OCI-LY3 (cell line): ENCODE results near the gene MEAK7.

Experiments
- H2AFZ ChIP-seq: fragments of 200-600, 300-600 bp; shearing (Covaris generic); 2 replicates; pipeline ENCODE4 v1.6.0; 2014; ENCODE audit warnings: antibody characterized with exemption, low read depth, low read length
- H3K27ac ChIP-seq: fragments of 200-600, 300-600 bp; sonication (generic); 2 replicates; pipeline ENCODE4 v1.5.1; 2014; ENCODE audit warnings: mild to moderate bottlenecking, low read length, moderate library complexity, mixed read lengths
- H3K27me3 ChIP-seq: fragments of 200-600, 300-600 bp; sonication (generic); 2 replicates; pipeline ENCODE4 v1.6.1; 2014; ENCODE audit warnings: low read depth, low read length, mixed read lengths
- H3K36me3 ChIP-seq: fragments of 200-600, 300-600 bp; sonication (generic); replicated peaks from 2 replicates; pipeline ENCODE3; 2014; ENCODE audit warnings: low read depth, low read length, mixed read lengths
- H3K4me1 ChIP-seq: fragments of 300-600, 200-600 bp; sonication (generic); 2 replicates; pipeline ENCODE4 v1.6.1; 2014; ENCODE audit warnings: low read length, mixed read lengths
- H3K4me2 ChIP-seq: fragments of 200-600, 300-600 bp; sonication (generic); 2 replicates; pipeline ENCODE4 v1.6.1; 2014; ENCODE audit warnings: low read length, mixed read lengths
- H3K4me3 ChIP-seq: fragments of 300-600, 200-600 bp; sonication (generic); 2 replicates; pipeline ENCODE4 v1.5.1; 2014; ENCODE audit warnings: antibody characterized with exemption, mild to moderate bottlenecking, low read length, moderate library complexity
- H3K79me2 ChIP-seq: fragments of 300-600, 200-600 bp; shearing (Covaris generic); 2 replicates; pipeline ENCODE4 v1.6.1; 2014; ENCODE audit warnings: mild to moderate bottlenecking, low read length, mixed read lengths
- H3K9ac ChIP-seq: fragments of 300-600, 200-600 bp; shearing (Covaris generic); 2 replicates; pipeline ENCODE4 v1.6.0; 2014; ENCODE audit warnings: mild to moderate bottlenecking, low read length, moderate library complexity
- H3K9me3 ChIP-seq: fragments of 200-600, 300-600 bp; shearing (Covaris generic); 2 replicates; pipeline ENCODE4 v1.6.1; 2014; ENCODE audit warnings: low read length, mixed read lengths; ENCODE audit not compliant: insufficient read depth
- H4K20me1 ChIP-seq: fragments of 200-600, 300-600 bp; sonication (generic); 2 replicates; pipeline ENCODE4 v1.6.1; 2016; ENCODE audit warnings: low read length, mixed read lengths; ENCODE audit not compliant: insufficient read depth
- CTCF ChIP-seq: fragments of 200-600, 300-600 bp; sonication (generic); IDR thresholded peaks from 2 replicates; pipeline ENCODE4 v1.5.1; 2014; ENCODE audit warnings: antibody characterized with exemption, low read length, low read depth
- EZH2phosphoT487 ChIP-seq: fragments of 200-600 bp; shearing (Covaris generic); IDR thresholded peaks from 2 replicates; pipeline ENCODE4 v1.6.1; 2018; ENCODE audit warnings: antibody characterized with exemption, mixed run types, low read depth

Gene MEAK7

GRCh38 chr16:84507011-84507982 lies 2.8 kb upstream of the MEAK7 start:
- Histone ChIP-seq H3K27ac (peak overlapping the region; percentile 76), H3K4me2 (peak overlapping the region; percentile 97)

GRCh38 chr16:84505249-84506187 lies 1.1 kb upstream of the MEAK7 start:
- H4K20me1 ChIP-seq: no peaks in the 10 kb centered on the region

More at GRCh38 chr16:84507011-84507982, 2.8 kb upstream of the MEAK7 start:
- Histone ChIP-seq H3K79me2 (peaks cover 18% of the 10 kb centered on the region; the same call in 1 of the 2 replicates), H2AFZ (peak overlapping the region; percentile 28), H3K9ac (peak overlapping the region; percentile 63), H3K27me3 (no peaks in the 10 kb centered on the region), H3K36me3 (no peaks in the 10 kb centered on the region), H3K9me3 (no peaks in the 10 kb centered on the region), H3K4me1 (peaks cover 58% of the 10 kb centered on the region), H3K4me3 (peak overlapping the region; percentile 70), H4K20me1 (no peaks in the 10 kb centered on the region)
- no peak for TF ChIP-seq EZH2phosphoT487

GRCh38 chr16:84503751-84504395 lies 586 bp downstream of the MEAK7 start:
- peak overlapping the region; percentile 88 for H3K4me3 ChIP-seq
- no peaks in the 10 kb centered on the region for H4K20me1 ChIP-seq
- peak overlapping the region; percentile 80 for H3K4me2 ChIP-seq
- H3K9me3 ChIP-seq: no peaks in the 10 kb centered on the region
- H3K27me3 ChIP-seq: no peaks in the 10 kb centered on the region
- TF ChIP-seq CTCF: no peak
- H3K79me2 ChIP-seq: peaks cover 18% of the 10 kb centered on the region; the same call in 1 of the 2 replicates
- H3K36me3 ChIP-seq: no peaks in the 10 kb centered on the region
- no peak overlapping the region for H3K27ac ChIP-seq
- H3K9ac ChIP-seq: peak overlapping the region; percentile 68
- H2AFZ ChIP-seq: peak overlapping the region; percentile 74
- peaks cover 40% of the 10 kb centered on the region for H3K4me1 ChIP-seq

More at GRCh38 chr16:84505249-84506187, 1.1 kb upstream of the MEAK7 start:
- no peaks in the 10 kb centered on the region for H3K36me3 ChIP-seq
- H3K79me2 ChIP-seq: peaks cover 18% of the 10 kb centered on the region; the same call in 1 of the 2 replicates
- peaks cover 42% of the 10 kb centered on the region for H3K4me1 ChIP-seq
- peak overlapping the region; percentile 86 for H3K9ac ChIP-seq
- peak overlapping the region; percentile 97 for H3K4me2 ChIP-seq
- H3K4me3 ChIP-seq: peak overlapping the region; percentile 88
- H3K27ac ChIP-seq: peak overlapping the region; percentile 49
- no peak for TF ChIP-seq CTCF
- no peak for TF ChIP-seq EZH2phosphoT487
- no peaks in the 10 kb centered on the region for H3K9me3 ChIP-seq
- no peaks in the 10 kb centered on the region for H3K27me3 ChIP-seq
- H2AFZ ChIP-seq: no peak overlapping the region

- Histone ChIP-seq H3K4me1 (peaks cover 27% of the 10 kb centered on the region), H3K9me3 (no peaks in the 10 kb centered on the region), H3K36me3 (no peaks in the 10 kb centered on the region), H3K79me2 (peaks cover 18% of the 10 kb centered on the region; the same call in 1 of the 2 replicates), H2AFZ (no peak overlapping the region), H4K20me1 (no peaks in the 10 kb centered on the region), H3K27me3 (no peaks in the 10 kb centered on the region), H3K4me3 (no peak overlapping the region), H3K27ac (no peak overlapping the region), H3K4me2 (no peak overlapping the region), H3K9ac (no peak overlapping the region)
- no peak for TF ChIP-seq CTCF
- TF ChIP-seq EZH2phosphoT487: no peak
These were observed 1.9 kb downstream of the MEAK7 start for GRCh38 chr16:84502581-84502980.
